PC-3 (cell line): ENCODE results near the gene NTRK1. TPM values are rescaled to one million over a fixed set of nuclear protein-coding genes. Genes with fewer than 3 reads are reported as not detected.

Experiments used
- ATAC-seq: fragments of 200-7000 bp; cut with Tn5 transposase; 2 replicates; pipeline ENCODE4 v1.9.1; 2020; ENCODE audit warnings: mild to moderate bottlenecking, moderate library complexity
- BruUV-seq: library from RNA; stranded (reverse); fragments of 400-500 nt; replicated peaks from 2 replicates; lab custom pipeline; 2021; lab: Mats Ljungman, UMichigan
- CTCF ChIA-PET: fragments of 300-600 bp; sonication (Branson Sonifier 250); formaldehyde crosslinking; loops from one replicate; lab custom pipeline; 2022; ENCODE audit warnings: antibody characterized with exemption; lab: Charles Lee
- POLR2A ChIA-PET: fragments of 300-600 bp; sonication (Branson Sonifier 250); formaldehyde crosslinking; loops from one replicate; lab custom pipeline; 2022; ENCODE audit warnings: antibody characterized with exemption; ENCODE audit not compliant: unreplicated experiment; lab: Charles Lee
- DNase-seq: peaks from one replicate; pipeline ENCODE4 v3.0.0-alpha.2; 2015
- H2AFZ ChIP-seq: fragments of 300-600 bp; sonication (generic); 2 replicates; pipeline ENCODE4 v1.6.0; 2016; ENCODE audit warnings: antibody characterized with exemption, low read length
- H3F3A ChIP-seq: fragments of 300-600 bp; sonication (generic); one replicate; pipeline ENCODE4 v1.6.0; 2017; ENCODE audit warnings: antibody characterized with exemption, low read length, control low read depth, mild to moderate bottlenecking; ENCODE audit not compliant: unreplicated experiment
- H3K27ac ChIP-seq: fragments of 300-600 bp; sonication (generic); 2 replicates; pipeline ENCODE4 v1.5.1; 2016; ENCODE audit warnings: mild to moderate bottlenecking, low read length
- H3K27me3 ChIP-seq: fragments of 300-600 bp; sonication (generic); 2 replicates; pipeline ENCODE4 v1.6.1; 2016; ENCODE audit warnings: low read length, mixed read lengths
- H3K36me3 ChIP-seq: fragments of 300-600 bp; sonication (generic); 2 replicates; pipeline ENCODE4 v1.6.1; 2016; ENCODE audit warnings: low read depth, mixed run types, low read length, mixed read lengths
- H3K4me1 ChIP-seq: fragments of 300-600 bp; sonication (generic); 2 replicates; pipeline ENCODE4 v1.5.1; 2016; ENCODE audit warnings: low read length; ENCODE audit not compliant: insufficient read depth
- H3K4me2 ChIP-seq: fragments of 300-600 bp; sonication (generic); 2 replicates; pipeline ENCODE4 v1.6.0; 2016; ENCODE audit warnings: low read length
- H3K4me3 ChIP-seq: fragments of 300-600 bp; sonication (generic); 2 replicates; pipeline ENCODE4 v1.5.1; 2016; ENCODE audit warnings: mild to moderate bottlenecking, low read length, mixed read lengths
- H3K79me2 ChIP-seq: fragments of 300-600 bp; sonication (generic); 2 replicates; pipeline ENCODE4 v1.6.1; 2017; ENCODE audit warnings: low read length, mixed read lengths
- H3K9ac ChIP-seq: fragments of 300-600 bp; sonication (generic); 2 replicates; pipeline ENCODE4 v1.6.0; 2016; ENCODE audit warnings: mild to moderate bottlenecking, low read length
- H3K9me2 ChIP-seq: fragments of 300-600 bp; sonication (generic); replicated peaks from 2 replicates; pipeline ENCODE4 v1.6.1; 2016; ENCODE audit warnings: mixed run types, low read length, mixed read lengths
- H3K9me3 ChIP-seq: fragments of 300-600 bp; sonication (generic); 2 replicates; pipeline ENCODE4 v1.6.1; 2016; ENCODE audit warnings: low read length, mixed read lengths
- H4K20me1 ChIP-seq: fragments of 300-600 bp; sonication (generic); 2 replicates; pipeline ENCODE4 v1.6.1; 2016; ENCODE audit warnings: low read length, mixed read lengths
- EZH2 ChIP-seq: fragments of 300-600 bp; sonication (generic); IDR thresholded peaks from one replicate; pipeline ENCODE4 v1.6.1; 2017; ENCODE audit warnings: antibody characterized with exemption, mild to moderate bottlenecking, low read length; ENCODE audit not compliant: unreplicated experiment
- EZH2phosphoT487 ChIP-seq: fragments of 300-600 bp; sonication (generic); IDR thresholded peaks from 2 replicates; pipeline ENCODE4 v1.6.1; 2018; ENCODE audit warnings: mild to moderate bottlenecking, antibody characterized with exemption, low read length, borderline replicate concordance
- intact Hi-C: fragments of 100-400 bp; cut with micrococcal nuclease; formaldehyde crosslinking; loops from 2 replicates; pipeline ENCODE4 v1.9.0; 2023
- total RNA-seq: library from RNA; depleted of rRNA; stranded (reverse); fragments of >200 nt; gene quantifications from 2 replicates; pipeline ENCODE4 v1.2.3, GENCODE V29; 2014
- TF ChIP-seq, protein P1 (sequence below): fragments of 300-600 bp; sonication (generic); conservative IDR thresholded peaks from 2 replicates; pipeline ENCODE4 v1.5.1; 2017; ENCODE audit warnings: antibody characterized with exemption, low read depth, mild to moderate bottlenecking, low read length

The NTRK1 gene
- total RNA-seq, 1 experiment from 2014 or later, result 0.15 TPM

GRCh38 chr1:156852418-156852874 is 8.2 kb upstream of the NTRK1 start:
- Histone ChIP-seq H3K4me3 (no peak overlapping the region), H3F3A (no peaks in the 10 kb centered on the region), H3K27ac (no peak overlapping the region), H3K27me3 (peaks cover 2% of the 10 kb centered on the region; the same call in 1 of the 2 replicates), H3K4me2 (no peak overlapping the region), H3K9ac (no peak overlapping the region), H3K79me2 (no peaks in the 10 kb centered on the region), H3K9me3 (no peaks in the 10 kb centered on the region), H3K4me1 (0 out of 2 replicates have a peak, but pooled peaks cover 5% of the 10 kb centered on the region), H3K36me3 (no peaks in the 10 kb centered on the region), H3K9me2 (no peaks in the 10 kb centered on the region), H4K20me1 (no peaks in the 10 kb centered on the region), H2AFZ (no peak overlapping the region)
- DNase-seq (peak; percentile 39), ATAC-seq (peak; percentile 55)
- POLR2A ChIA-PET, result no interaction called here
- no peak for TF ChIP-seq EZH2phosphoT487
- intact Hi-C loops, result no loop called here
- BruUV-seq, result no TSS peak
- CTCF ChIA-PET, result interaction anchor here (0.6 kb wide), 1 partner anchor 15 kb away, joined by 3 read pairs; no protein-coding TSS in a partner anchor

DNA sequence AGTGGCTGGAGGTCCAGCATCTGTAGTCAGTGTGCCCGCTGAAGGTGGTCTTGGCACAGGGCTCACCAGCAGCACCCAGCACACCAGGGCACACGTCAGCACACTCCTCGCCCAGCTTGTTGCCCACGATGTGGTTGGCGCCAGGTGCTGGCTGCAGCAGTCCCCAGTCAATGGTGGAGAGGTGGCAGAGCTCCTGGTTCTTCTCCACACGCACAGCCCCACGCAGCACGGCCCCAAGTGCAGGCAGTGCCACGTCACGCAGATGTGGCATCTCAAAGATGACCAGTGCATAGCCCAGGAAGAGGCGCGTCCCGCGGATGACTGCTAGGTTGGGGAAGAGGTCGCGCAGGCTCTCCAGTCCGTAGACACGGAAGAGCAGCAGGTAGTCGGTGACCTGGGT is 6.9 kb upstream of the NTRK1 start:
- Histone ChIP-seq H3K9me2 (no peaks in the 10 kb centered on the region), H3K27ac (no peak overlapping the region), H3K27me3 (peaks cover 16% of the 10 kb centered on the region), H3K36me3 (no peaks in the 10 kb centered on the region), H3K9ac (no peak overlapping the region), H3K4me1 (0 out of 2 replicates have a peak, but pooled peaks cover 5% of the 10 kb centered on the region), H3K79me2 (no peaks in the 10 kb centered on the region), H4K20me1 (no peaks in the 10 kb centered on the region), H3K4me3 (no peak overlapping the region), H2AFZ (no peak overlapping the region), H3K4me2 (no peak overlapping the region), H3F3A (no peaks in the 10 kb centered on the region), H3K9me3 (no peaks in the 10 kb centered on the region)
- TF ChIP-seq, protein P1, sequence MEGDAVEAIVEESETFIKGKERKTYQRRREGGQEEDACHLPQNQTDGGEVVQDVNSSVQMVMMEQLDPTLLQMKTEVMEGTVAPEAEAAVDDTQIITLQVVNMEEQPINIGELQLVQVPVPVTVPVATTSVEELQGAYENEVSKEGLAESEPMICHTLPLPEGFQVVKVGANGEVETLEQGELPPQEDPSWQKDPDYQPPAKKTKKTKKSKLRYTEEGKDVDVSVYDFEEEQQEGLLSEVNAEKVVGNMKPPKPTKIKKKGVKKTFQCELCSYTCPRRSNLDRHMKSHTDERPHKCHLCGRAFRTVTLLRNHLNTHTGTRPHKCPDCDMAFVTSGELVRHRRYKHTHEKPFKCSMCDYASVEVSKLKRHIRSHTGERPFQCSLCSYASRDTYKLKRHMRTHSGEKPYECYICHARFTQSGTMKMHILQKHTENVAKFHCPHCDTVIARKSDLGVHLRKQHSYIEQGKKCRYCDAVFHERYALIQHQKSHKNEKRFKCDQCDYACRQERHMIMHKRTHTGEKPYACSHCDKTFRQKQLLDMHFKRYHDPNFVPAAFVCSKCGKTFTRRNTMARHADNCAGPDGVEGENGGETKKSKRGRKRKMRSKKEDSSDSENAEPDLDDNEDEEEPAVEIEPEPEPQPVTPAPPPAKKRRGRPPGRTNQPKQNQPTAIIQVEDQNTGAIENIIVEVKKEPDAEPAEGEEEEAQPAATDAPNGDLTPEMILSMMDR, result no peak
- TF ChIP-seq EZH2, result no peak
- TF ChIP-seq EZH2phosphoT487, result no peak
- CTCF ChIA-PET, result no interaction called here
- intact Hi-C loops, result no loop called here
- no TSS peak for BruUV-seq
- ATAC-seq, result no peak
- DNase-seq, result no peak
- POLR2A ChIA-PET, result no interaction called here

- ATAC-seq (no peak), DNase-seq (no peak)
- TF ChIP-seq, protein P1, result no peak
- TF ChIP-seq EZH2 (no peak), EZH2phosphoT487 (no peak)
- Histone ChIP-seq H3K9me3 (no peaks in the 10 kb centered on the region), H2AFZ (no peak overlapping the region), H3K4me2 (no peak overlapping the region), H3K4me3 (no peak overlapping the region), H3K9ac (no peak overlapping the region), H3K9me2 (no peaks in the 10 kb centered on the region), H3F3A (no peaks in the 10 kb centered on the region), H3K79me2 (no peaks in the 10 kb centered on the region), H4K20me1 (no peaks in the 10 kb centered on the region), H3K36me3 (no peaks in the 10 kb centered on the region), H3K27me3 (peaks cover 24% of the 10 kb centered on the region), H3K4me1 (peaks cover 11% of the 10 kb centered on the region), H3K27ac (no peak overlapping the region)
- no TSS peak for BruUV-seq
- ChIA-PET CTCF (no interaction called here), POLR2A (no interaction called here)
- intact Hi-C loops, result no loop called here
These were observed 6.0 kb upstream of the NTRK1 start for GRCh38 chr1:156854634-156855033.
